Keratinocyte (primary cell): ENCODE results near the gene BCAS3. TPM values are rescaled to one million over a fixed set of nuclear protein-coding genes. Genes with fewer than 3 reads are reported as not detected.

Experiments
- DNase-seq: peaks from one replicate; pipeline ENCODE4 v3.0.0-alpha.2; 2011; ENCODE audit warnings: low read depth, missing footprints, low spot score
- FAIRE-seq: peaks from 2 replicates; lab custom pipeline; 2011; peaks lifted over from hg19 to GRCh38; lab: Jason Lieb, UNC
- H2AFZ ChIP-seq: 2 replicates; pipeline ENCODE4 v1.6.0; 2012; ENCODE audit warnings: low read length, control low read depth, inconsistent platforms; ENCODE audit not compliant: control insufficient read depth
- H3K27ac ChIP-seq: 2 replicates; pipeline ENCODE4 v1.5.1; 2011; ENCODE audit warnings: low read length; ENCODE audit not compliant: control insufficient read depth, insufficient read depth
- H3K27me3 ChIP-seq: 3 replicates; pipeline ENCODE4 v1.6.0; 2011; ENCODE audit warnings: low read length; ENCODE audit not compliant: control insufficient read depth, insufficient read depth; ENCODE audit errors: extremely low read depth
- H3K36me3 ChIP-seq, 2 experiments: 2 replicates in 1 of 2; 3 replicates in 1 of 2; pipeline ENCODE4 v1.5.1; 2011; ENCODE audit warnings: low read length in 2 of 2, mild to moderate bottlenecking in 1 of 2; ENCODE audit not compliant: control insufficient read depth in 2 of 2, insufficient read depth in 2 of 2; ENCODE audit errors: extremely low read depth in 1 of 2
- H3K4me1 ChIP-seq: 3 replicates; pipeline ENCODE4 v1.5.1; 2011; ENCODE audit warnings: low read length; ENCODE audit not compliant: control insufficient read depth, insufficient read depth; ENCODE audit errors: extremely low read depth
- H3K4me2 ChIP-seq: 3 replicates; pipeline ENCODE4 v1.6.0; 2011; ENCODE audit warnings: low read depth, low read length; ENCODE audit not compliant: control insufficient read depth, insufficient read depth; ENCODE audit errors: extremely low read depth
- H3K4me3 ChIP-seq, 3 experiments: fragments of 200-600 bp in 1 of 3; sonication (generic) in 1 of 3; 2 replicates in 2 of 3; 3 replicates in 1 of 3; pipeline ENCODE4 v1.5.1; 2011 to 2016; ENCODE audit warnings: low read length in 3 of 3, mild to moderate bottlenecking in 3 of 3, control low read depth in 2 of 3, inconsistent platforms in 1 of 3, low read depth in 1 of 3, mixed read lengths in 1 of 3, mixed run types in 1 of 3, moderate library complexity in 1 of 3; ENCODE audit not compliant: control insufficient read depth in 2 of 3, insufficient read depth in 2 of 3; ENCODE audit errors: extremely low read depth in 1 of 3
- H3K79me2 ChIP-seq: 2 replicates; pipeline ENCODE4 v1.6.0; 2012; ENCODE audit warnings: low read length; ENCODE audit not compliant: control insufficient read depth, insufficient read depth
- H3K9ac ChIP-seq: 3 replicates; pipeline ENCODE4 v1.6.0; 2011; ENCODE audit warnings: low read length; ENCODE audit not compliant: control insufficient read depth, insufficient read depth; ENCODE audit errors: extremely low read depth
- H3K9me1 ChIP-seq: 3 replicates; pipeline ENCODE4 v1.6.0; 2011; ENCODE audit warnings: low read length; ENCODE audit not compliant: control insufficient read depth, insufficient read depth; ENCODE audit errors: extremely low read depth
- H3K9me3 ChIP-seq: 2 replicates; pipeline ENCODE4 v1.5.1; 2012; ENCODE audit warnings: low read depth, low read length; ENCODE audit not compliant: control insufficient read depth
- H4K20me1 ChIP-seq: 3 replicates; pipeline ENCODE4 v1.6.0; 2011; ENCODE audit warnings: low read length; ENCODE audit not compliant: control insufficient read depth, insufficient read depth; ENCODE audit errors: extremely low read depth
- EZH2 ChIP-seq: IDR thresholded peaks from one replicate; pipeline ENCODE4 v1.6.1; 2012; ENCODE audit warnings: inconsistent platforms, mild to moderate bottlenecking, low read length, moderate library complexity
- dilution Hi-C: fragments of 300-500 bp; cut with MboI; formaldehyde crosslinking; loops from one replicate; pipeline ENCODE4 v1.7.0; 2020; ENCODE audit warnings: low sequenced_read_pairs; ENCODE audit not compliant: extremely low pct_ligation_motif_present
- polyA plus RNA-seq, 5 experiments: library from polyadenylated mRNA; depleted of rRNA in 3 of 5; stranded (reverse) in 3 of 5; stranded (forward) in 1 of 5; unstranded in 1 of 5; fragments of >200 nt; gene quantifications; 1 replicate in 1 of 5; 2 replicates in 3 of 5; 3 replicates in 1 of 5; pipeline versions ENCODE4 v1.2.1 to v1.2.3, GENCODE V29; 2011 to 2012; ENCODE audit warnings: missing spikeins in 2 of 5, low read depth in 1 of 5, low replicate concordance in 1 of 5
- TF ChIP-seq, protein P1 (sequence below), 3 experiments: IDR thresholded peaks in 1 of 3; conservative IDR thresholded peaks in 1 of 3; optimal IDR thresholded peaks in 1 of 3; 2 replicates in 2 of 3; 3 replicates in 1 of 3; pipeline versions ENCODE3 to v1.5.1; 2011; ENCODE audit warnings: low read length in 3 of 3, mild to moderate bottlenecking in 3 of 3, moderate library complexity in 2 of 3, control low read depth in 1 of 3, inconsistent platforms in 1 of 3; ENCODE audit not compliant: insufficient read depth in 2 of 3; ENCODE audit errors: extremely low read depth in 1 of 3

Gene BCAS3
- polyA plus RNA-seq, 1 donor (not counting 4 experiments of a cell fraction or from before 2014, with no cell fraction given), result 11.8 TPM

GRCh38 chr17:60959011-60959410 is 281.4 kb downstream of the BCAS3 start:
- dilution Hi-C loops, result no loop called here
- H2AFZ ChIP-seq, result no peak overlapping the region
- H3K9me3 ChIP-seq, result no peaks in the 10 kb centered on the region
- DNase-seq (no peak), FAIRE-seq (no peak)
- no peaks in the 10 kb centered on the region for H3K36me3 ChIP-seq
- H3K27me3 ChIP-seq, result no peaks in the 10 kb centered on the region
- TF ChIP-seq, protein P1, sequence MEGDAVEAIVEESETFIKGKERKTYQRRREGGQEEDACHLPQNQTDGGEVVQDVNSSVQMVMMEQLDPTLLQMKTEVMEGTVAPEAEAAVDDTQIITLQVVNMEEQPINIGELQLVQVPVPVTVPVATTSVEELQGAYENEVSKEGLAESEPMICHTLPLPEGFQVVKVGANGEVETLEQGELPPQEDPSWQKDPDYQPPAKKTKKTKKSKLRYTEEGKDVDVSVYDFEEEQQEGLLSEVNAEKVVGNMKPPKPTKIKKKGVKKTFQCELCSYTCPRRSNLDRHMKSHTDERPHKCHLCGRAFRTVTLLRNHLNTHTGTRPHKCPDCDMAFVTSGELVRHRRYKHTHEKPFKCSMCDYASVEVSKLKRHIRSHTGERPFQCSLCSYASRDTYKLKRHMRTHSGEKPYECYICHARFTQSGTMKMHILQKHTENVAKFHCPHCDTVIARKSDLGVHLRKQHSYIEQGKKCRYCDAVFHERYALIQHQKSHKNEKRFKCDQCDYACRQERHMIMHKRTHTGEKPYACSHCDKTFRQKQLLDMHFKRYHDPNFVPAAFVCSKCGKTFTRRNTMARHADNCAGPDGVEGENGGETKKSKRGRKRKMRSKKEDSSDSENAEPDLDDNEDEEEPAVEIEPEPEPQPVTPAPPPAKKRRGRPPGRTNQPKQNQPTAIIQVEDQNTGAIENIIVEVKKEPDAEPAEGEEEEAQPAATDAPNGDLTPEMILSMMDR (optimal IDR thresholded peaks at IDR 0.05 in 1 of 3, IDR thresholded peaks at IDR 0.05 in 1 of 3, conservative IDR thresholded peaks at IDR 0.05 in 1 of 3; ENCODE audit: extremely low read depth in 1 of 3, insufficient read depth in 2 of 3, low read length in 3 of 3), result no peak
- TF ChIP-seq EZH2, result no peak
- H4K20me1 ChIP-seq, result no peaks in the 10 kb centered on the region
- H3K4me3 ChIP-seq, result no peak overlapping the region
- H3K79me2 ChIP-seq, result no peaks in the 10 kb centered on the region
- H3K4me2 ChIP-seq, result no peak overlapping the region
- H3K4me1 ChIP-seq, result no peaks in the 10 kb centered on the region
- H3K9me1 ChIP-seq, result no peaks in the 10 kb centered on the region
- no peak overlapping the region for H3K9ac ChIP-seq
- H3K27ac ChIP-seq, result no peak overlapping the region

GRCh38 chr17:60959696-60960095 is 282.0 kb downstream of the BCAS3 start:
- H3K36me3 ChIP-seq, result no peaks in the 10 kb centered on the region
- no peaks in the 10 kb centered on the region for H3K4me1 ChIP-seq
- no peak for TF ChIP-seq EZH2
- TF ChIP-seq, protein P1 (optimal IDR thresholded peaks at IDR 0.05 in 1 of 3, IDR thresholded peaks at IDR 0.05 in 1 of 3, conservative IDR thresholded peaks at IDR 0.05 in 1 of 3; ENCODE audit: extremely low read depth in 1 of 3, insufficient read depth in 2 of 3, low read length in 3 of 3), result no peak
- H3K9ac ChIP-seq, result no peak overlapping the region
- H3K4me2 ChIP-seq, result no peak overlapping the region
- no peak overlapping the region for H2AFZ ChIP-seq
- FAIRE-seq (no peak), DNase-seq (no peak)
- H4K20me1 ChIP-seq, result no peaks in the 10 kb centered on the region
- H3K27me3 ChIP-seq, result no peaks in the 10 kb centered on the region
- H3K9me1 ChIP-seq, result no peaks in the 10 kb centered on the region
- no peaks in the 10 kb centered on the region for H3K9me3 ChIP-seq
- no peak overlapping the region for H3K27ac ChIP-seq
- dilution Hi-C loops, result no loop called here
- H3K79me2 ChIP-seq, result no peaks in the 10 kb centered on the region
- H3K4me3 ChIP-seq, result no peak overlapping the region
